ENCODE data around the gene OPA3. TPM values are rescaled to one million over a fixed set of nuclear protein-coding genes. Genes with fewer than 3 reads are reported as not detected.
"Not testable (repeated sequence)": the region's sequence is repeated elsewhere in the genome, so short reads cannot be mapped to it uniquely, and the experiment has no call there.

Gene OPA3
- total RNA-seq, 1 experiment from 2014 or later, result 15.2 TPM

DNA sequence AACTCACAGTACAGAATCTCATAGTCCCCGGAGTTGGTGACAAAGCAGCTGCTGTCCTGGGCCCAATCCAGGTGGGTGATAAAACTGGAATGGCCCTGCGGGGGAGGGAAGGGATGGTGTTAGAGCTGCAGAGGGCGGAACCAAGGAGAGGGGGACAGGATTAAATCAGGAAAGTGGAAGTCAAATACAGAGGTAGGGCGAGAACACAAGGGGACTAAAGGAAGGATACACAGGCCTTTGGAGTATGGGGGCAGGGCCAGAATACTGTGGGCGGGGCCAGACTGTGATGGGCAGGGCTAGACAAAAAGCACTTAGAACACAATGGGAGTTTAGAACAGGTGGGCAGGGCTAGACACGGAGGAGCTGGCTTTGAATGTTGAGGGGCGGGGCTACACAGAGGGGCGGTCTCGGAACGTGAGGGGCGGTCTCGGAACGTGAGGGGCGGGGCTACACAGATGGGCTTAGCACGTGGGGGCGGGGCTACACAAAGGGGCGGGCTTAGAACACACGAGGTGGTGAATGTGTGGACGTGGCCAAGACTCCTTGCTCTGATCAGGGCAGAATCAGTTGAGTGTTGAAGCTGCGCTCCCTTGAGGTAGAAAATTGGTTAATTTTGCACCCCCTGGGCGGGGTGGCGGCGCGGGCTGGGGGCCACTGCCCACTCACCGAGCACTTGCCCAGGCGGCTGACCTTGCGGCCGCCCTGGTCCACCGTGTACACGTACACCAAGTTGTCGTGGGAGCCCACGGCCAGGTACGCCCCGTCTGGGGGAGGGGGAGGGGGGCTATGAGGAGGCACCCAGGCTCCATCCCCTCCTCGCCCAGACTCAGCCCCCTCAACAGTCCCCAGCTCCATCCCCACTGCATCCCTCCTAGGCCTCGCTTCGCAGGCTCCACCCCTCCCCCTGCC lies 31.4 kb upstream of the OPA3 start:
- TF ChIP-seq, protein P1, sequence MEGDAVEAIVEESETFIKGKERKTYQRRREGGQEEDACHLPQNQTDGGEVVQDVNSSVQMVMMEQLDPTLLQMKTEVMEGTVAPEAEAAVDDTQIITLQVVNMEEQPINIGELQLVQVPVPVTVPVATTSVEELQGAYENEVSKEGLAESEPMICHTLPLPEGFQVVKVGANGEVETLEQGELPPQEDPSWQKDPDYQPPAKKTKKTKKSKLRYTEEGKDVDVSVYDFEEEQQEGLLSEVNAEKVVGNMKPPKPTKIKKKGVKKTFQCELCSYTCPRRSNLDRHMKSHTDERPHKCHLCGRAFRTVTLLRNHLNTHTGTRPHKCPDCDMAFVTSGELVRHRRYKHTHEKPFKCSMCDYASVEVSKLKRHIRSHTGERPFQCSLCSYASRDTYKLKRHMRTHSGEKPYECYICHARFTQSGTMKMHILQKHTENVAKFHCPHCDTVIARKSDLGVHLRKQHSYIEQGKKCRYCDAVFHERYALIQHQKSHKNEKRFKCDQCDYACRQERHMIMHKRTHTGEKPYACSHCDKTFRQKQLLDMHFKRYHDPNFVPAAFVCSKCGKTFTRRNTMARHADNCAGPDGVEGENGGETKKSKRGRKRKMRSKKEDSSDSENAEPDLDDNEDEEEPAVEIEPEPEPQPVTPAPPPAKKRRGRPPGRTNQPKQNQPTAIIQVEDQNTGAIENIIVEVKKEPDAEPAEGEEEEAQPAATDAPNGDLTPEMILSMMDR (conservative IDR thresholded peaks at IDR 0.05), result no peak
- no peak for TF ChIP-seq EZH2 (IDR thresholded peaks at IDR 0.05; ENCODE audit: low read depth)
- intact Hi-C loops (cut with micrococcal nuclease; ENCODE audit: unreplicated experiment), result loop anchor here (1.0 kb wide), 1 partner anchor 16 kb away; no protein-coding TSS in a partner anchor
- peak overlapping the region; percentile 53 for H3K27ac ChIP-seq
- ChIA-PET POLR2A (ENCODE audit: unreplicated experiment) (interaction anchor here (0.5 to 0.7 kb wide), 5 partner anchors 25 to 991 kb away, joined by 3 to 10 read pairs (median 4); partner anchors contain the start of gene GIPR), CTCF (interaction anchor here (0.6 to 0.9 kb wide), 3 partner anchors 26 to 277 kb away, joined by 3 to 7 read pairs (median 6); no protein-coding TSS in a partner anchor)
- H4K20me1 ChIP-seq (ENCODE audit: insufficient read depth), result no peaks in the 10 kb centered on the region
- peak; percentile 80 to 87 for DNase-seq
- no peaks in the 10 kb centered on the region for H3K9me2 ChIP-seq (ENCODE audit: insufficient read depth)
- no peaks in the 10 kb centered on the region for H3K9me3 ChIP-seq (ENCODE audit: insufficient read depth, low read depth)
- H3K27me3 ChIP-seq (ENCODE audit: insufficient read depth, low read depth), result no peaks in the 10 kb centered on the region
- H3K79me2 ChIP-seq (ENCODE audit: low read depth), result no peaks in the 10 kb centered on the region
- peaks cover 22% of the 10 kb centered on the region for H3K4me1 ChIP-seq (replicated peaks; ENCODE audit: insufficient read depth)
- no TSS peak for BruUV-seq (replicated peaks)
- 0 out of 2 replicates have a peak overlapping the region, but pooled peaks have one; percentile 3 for H3K4me2 ChIP-seq
- H2AFZ ChIP-seq, result no peak overlapping the region
- H3F3A ChIP-seq (ENCODE audit: insufficient read depth, low read depth), result peaks cover 52% of the 10 kb centered on the region
- no peak overlapping the region for H3K4me3 ChIP-seq
- no peaks in the 10 kb centered on the region; the same call in 1 of the 2 replicates for H3K36me3 ChIP-seq (ENCODE audit: low read depth)

DNA sequence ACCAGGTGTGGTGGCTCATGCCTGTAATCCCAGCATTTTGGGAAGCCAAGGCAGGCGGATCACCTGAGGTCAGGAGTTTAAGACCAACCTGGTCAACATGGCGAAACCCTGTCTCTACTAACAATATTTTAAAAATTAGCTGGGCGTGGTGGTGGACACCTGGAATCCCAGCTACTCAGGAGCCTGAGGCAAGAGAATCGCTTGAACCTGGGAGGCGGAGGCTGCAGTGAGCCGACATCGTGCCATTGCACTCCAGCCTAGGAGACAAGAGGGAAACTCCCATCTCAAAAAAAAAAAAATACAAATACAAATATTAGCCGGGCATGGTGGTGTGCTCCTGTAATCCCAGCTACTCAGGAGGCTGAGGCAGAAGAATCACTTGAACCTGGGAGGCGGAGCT lies 30.5 kb upstream of the OPA3 start:
- H3K4me2 ChIP-seq, result peak overlapping the region; percentile 70
- BruUV-seq (replicated peaks); POLR2A ChIA-PET (ENCODE audit: unreplicated experiment); H3K27me3 ChIP-seq (ENCODE audit: insufficient read depth, low read depth); H3K36me3 ChIP-seq (ENCODE audit: low read depth); H3K4me3 ChIP-seq; H3K79me2 ChIP-seq (ENCODE audit: low read depth); H3K9me3 ChIP-seq (ENCODE audit: insufficient read depth, low read depth); H2AFZ ChIP-seq; H4K20me1 ChIP-seq (ENCODE audit: insufficient read depth); DNase-seq; H3K9me2 ChIP-seq (ENCODE audit: insufficient read depth); intact Hi-C loops (cut with micrococcal nuclease; ENCODE audit: unreplicated experiment): not testable (repeated sequence)
- CTCF ChIA-PET, result interaction anchor here (0.5 to 0.6 kb wide), 4 partner anchors 29 to 168 kb away, joined by 3 to 4 read pairs (median 3); partner anchors contain the start of gene DMPK
- H3F3A ChIP-seq (ENCODE audit: insufficient read depth, low read depth), result peaks cover 52% of the 10 kb centered on the region
- peak overlapping the region; percentile 92 for H3K27ac ChIP-seq
- peaks cover 22% of the 10 kb centered on the region for H3K4me1 ChIP-seq (replicated peaks; ENCODE audit: insufficient read depth)

DNA sequence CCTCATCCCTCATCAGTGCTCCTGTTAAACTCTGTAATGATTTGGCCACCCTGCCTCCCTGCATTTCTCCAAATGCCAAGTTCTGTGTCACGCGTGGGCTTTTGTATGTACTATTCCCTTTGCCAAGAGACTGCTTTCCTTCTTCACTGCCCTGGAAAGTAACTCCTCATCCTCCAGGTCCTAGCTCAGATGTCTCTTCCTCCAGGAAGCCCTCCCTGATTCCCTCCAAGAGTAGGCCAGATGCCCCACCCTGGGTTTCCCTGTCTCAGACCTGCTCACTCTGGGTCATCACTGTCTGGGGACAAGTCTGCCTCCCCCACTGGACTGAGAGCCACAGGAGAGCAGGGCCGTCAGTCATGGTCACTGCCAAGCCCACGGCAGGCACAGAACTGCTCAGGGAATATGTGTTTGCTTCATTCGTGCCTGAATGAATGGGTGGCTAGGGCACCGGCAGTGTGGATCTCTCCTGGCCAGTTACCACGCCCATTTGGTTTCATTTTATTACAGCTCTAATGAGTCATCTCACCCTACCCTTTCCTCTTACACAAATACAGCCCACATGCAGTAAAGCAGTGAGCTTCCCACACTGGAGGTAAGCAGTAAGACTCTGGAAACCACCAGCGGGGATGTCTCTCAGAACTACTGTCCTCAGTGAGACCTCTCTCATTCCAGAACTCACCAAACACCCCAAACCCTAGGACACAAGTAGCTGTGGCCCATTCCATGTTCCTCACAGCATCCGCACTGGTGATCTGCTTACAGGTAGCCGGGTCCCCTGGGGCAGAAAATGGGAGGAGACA lies 29.5 kb upstream of the OPA3 start:
- TF ChIP-seq EZH2 (IDR thresholded peaks at IDR 0.05; ENCODE audit: low read depth), result no peak
- TF ChIP-seq, protein P1 (conservative IDR thresholded peaks at IDR 0.05), result no peak
- peak overlapping the region; percentile 7; the same call in 1 of the 2 replicates for H3K4me3 ChIP-seq
- no TSS peak for BruUV-seq (replicated peaks)
- H3K36me3 ChIP-seq (ENCODE audit: low read depth), result no peaks in the 10 kb centered on the region; the same call in 1 of the 2 replicates
- H3K79me2 ChIP-seq (ENCODE audit: low read depth), result no peaks in the 10 kb centered on the region
- no peaks in the 10 kb centered on the region for H3K9me2 ChIP-seq (ENCODE audit: insufficient read depth)
- H3K27ac ChIP-seq, result peak overlapping the region; percentile 92
- no peaks in the 10 kb centered on the region for H4K20me1 ChIP-seq (ENCODE audit: insufficient read depth)
- no peaks in the 10 kb centered on the region for H3K27me3 ChIP-seq (ENCODE audit: insufficient read depth, low read depth)
- H3F3A ChIP-seq (ENCODE audit: insufficient read depth, low read depth), result peaks cover 51% of the 10 kb centered on the region
- no peaks in the 10 kb centered on the region for H3K9me3 ChIP-seq (ENCODE audit: insufficient read depth, low read depth)
- H3K4me2 ChIP-seq, result peak overlapping the region; percentile 70
- DNase-seq, result peak; percentile 66 to 95
- ChIA-PET CTCF (interaction anchor here (0.5 to 0.9 kb wide), 4 partner anchors 25 to 168 kb away, joined by 3 to 4 read pairs (median 3); partner anchors contain the start of genes DMPK and EML2), POLR2A (ENCODE audit: unreplicated experiment) (interaction anchor here (0.5 to 1.0 kb wide), 4 partner anchors 14 to 63 kb away, joined by 3 to 4 read pairs (median 3); no protein-coding TSS in a partner anchor)
- H3K4me1 ChIP-seq (replicated peaks; ENCODE audit: insufficient read depth), result peaks cover 22% of the 10 kb centered on the region
- intact Hi-C loops (cut with micrococcal nuclease; ENCODE audit: unreplicated experiment), result no loop called here
- H2AFZ ChIP-seq, result peak overlapping the region; percentile 45; the same call in 1 of the 2 replicates

Measured in PC-9 (cell line).